Stimulated activated CD4-positive, alpha-beta T cell treated with anti-CD3 and anti-CD28 coated beads, Interleukin-12 subunit alpha, Interleukin-12 subunit beta, amount 100 ng/mL, for 48 hours (primary cell): ENCODE data around the gene ADGRB3.
"Not testable (repeated sequence)": the region's sequence is repeated elsewhere in the genome, so short reads cannot be mapped to it uniquely, and the experiment has no call there.

Experiments
- DNase-seq, 3 donors: peaks; one replicate each; pipeline ENCODE4 v3.0.0-alpha.2; 2020; ENCODE audit warnings: low read depth in 2 of 3, low spot score in 1 of 3

Gene ADGRB3

DNA sequence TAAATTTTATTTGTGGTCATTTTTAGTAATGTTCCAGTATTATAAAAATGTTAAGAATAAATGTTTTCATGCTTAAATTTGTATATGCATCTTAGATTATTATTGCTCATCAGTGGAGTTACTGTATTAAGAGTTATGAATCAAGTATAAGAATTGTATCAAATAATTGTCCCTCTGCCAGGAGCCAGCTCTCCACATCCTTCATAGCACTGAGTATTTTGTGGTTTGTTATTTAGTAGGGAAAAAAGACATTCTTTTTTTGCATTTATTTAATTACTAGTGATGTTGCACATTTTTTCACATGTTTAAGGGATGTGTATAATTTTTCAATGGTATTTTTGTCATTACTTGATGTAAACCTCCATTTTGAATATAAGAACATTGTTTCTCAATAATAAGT lies 102.0 kb downstream of the ADGRB3 start:
- no peak for DNase-seq

DNA sequence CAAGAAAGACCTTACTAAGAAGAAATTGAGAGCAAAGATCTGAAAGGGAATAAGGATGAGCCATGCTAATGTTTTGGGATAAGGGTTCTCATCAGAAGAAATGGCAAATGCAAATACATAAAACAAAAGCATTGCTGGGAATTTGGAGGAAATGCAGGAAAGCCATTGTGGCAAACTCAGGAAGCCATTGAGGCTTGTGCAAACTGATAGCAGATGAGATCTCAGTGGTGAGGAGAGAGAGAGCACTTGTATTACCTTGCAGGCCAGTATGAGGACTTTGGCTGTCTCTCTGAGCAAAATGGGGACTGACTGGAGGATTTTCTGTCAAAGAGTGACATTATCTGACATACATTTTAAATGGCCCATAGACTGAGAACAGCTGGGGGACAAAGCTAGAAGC lies 103.0 kb downstream of the ADGRB3 start:
- DNase-seq, result no peak

DNA sequence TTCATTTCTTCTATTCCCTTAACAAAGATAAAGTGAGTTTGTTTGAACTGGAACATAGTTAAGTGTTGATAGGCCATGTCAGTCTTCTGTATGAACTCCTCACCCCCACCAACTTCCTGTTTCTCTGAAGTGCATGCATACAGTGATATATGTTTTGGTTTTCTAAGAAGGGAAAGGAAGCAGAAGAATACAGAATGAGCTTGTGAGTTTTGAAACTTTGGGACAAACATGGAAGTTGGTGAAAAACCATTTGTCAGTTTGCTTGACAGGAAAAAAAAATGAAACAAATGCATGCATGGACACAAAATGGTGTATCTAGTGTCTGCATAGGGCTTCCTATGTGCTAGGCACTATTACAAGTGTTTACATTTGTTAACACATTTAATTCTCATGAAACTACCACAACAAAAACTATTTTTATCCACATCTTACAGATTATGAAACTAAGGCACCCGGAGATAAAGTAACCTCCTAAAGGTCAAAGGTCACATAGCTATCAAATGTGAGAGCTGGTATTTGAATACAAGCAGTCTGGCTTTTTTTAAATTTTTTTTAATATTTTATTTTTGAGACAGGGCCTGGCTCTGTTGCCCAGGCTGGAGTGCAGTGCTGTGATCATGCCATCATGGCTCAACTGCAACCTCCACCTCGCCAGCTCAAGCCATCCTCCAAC lies 105.9 kb downstream of the ADGRB3 start:
- no peak for DNase-seq

- no peak for DNase-seq
Measured at GRCh38 chr6:68741501-68742386, 106.7 kb downstream of the ADGRB3 start.

DNA sequence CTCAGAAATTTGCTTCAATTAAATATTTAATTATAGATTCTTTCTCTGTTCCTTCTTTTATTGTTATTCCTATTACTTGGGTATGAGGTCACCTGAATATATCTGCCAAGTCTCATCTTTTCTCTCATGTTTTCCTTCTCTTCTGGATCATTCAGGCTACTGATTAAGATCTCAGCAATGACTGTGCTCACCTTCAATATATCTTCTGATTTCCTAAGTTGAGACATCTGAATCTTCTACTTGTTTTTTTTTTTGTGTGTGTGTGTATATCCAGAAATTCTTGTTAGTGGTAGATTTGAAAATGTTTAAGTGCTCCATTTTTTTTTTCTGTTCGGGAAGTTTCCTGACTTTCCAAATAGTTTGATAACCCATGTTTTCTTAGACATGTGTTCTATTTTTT lies 108.0 kb downstream of the ADGRB3 start:
- no peak for DNase-seq

DNA sequence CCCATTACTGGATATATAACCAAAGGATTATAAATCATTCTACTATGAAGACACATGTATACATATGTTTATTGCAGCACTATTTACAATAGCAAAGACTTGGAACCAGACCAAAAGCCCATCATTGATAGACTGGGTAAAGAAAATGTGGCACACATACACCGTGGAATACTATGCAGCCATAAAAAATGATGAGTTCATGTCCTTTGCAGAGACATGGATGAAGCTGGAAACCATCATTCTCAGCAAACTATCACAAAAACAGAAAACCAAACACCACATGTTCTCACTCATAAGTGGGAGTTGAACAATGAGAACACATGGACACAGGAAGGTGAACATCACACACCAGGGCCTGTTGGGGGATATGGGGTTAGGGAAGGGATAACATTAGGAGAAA lies 109.3 kb downstream of the ADGRB3 start:
- not testable (repeated sequence) for DNase-seq

DNA sequence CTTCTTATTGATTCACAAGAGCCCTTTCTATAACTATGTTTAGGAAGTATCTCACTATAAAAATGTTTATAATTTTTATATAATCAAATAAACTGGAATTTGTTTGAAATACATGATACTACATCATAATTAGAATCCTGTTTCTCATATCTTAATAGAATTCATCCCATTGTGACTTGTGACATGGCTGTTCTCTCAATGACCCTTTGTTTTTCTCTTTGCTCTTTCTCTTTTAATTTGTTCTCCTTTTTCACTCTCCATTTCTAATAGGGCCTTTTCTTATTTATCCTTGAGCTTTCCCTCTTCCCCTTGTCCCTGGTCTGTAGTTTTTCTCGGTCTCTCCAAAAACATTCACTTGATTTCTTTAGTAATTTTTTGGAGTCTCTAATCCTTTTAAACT lies 111.3 kb downstream of the ADGRB3 start:
- DNase-seq, result no peak

DNA sequence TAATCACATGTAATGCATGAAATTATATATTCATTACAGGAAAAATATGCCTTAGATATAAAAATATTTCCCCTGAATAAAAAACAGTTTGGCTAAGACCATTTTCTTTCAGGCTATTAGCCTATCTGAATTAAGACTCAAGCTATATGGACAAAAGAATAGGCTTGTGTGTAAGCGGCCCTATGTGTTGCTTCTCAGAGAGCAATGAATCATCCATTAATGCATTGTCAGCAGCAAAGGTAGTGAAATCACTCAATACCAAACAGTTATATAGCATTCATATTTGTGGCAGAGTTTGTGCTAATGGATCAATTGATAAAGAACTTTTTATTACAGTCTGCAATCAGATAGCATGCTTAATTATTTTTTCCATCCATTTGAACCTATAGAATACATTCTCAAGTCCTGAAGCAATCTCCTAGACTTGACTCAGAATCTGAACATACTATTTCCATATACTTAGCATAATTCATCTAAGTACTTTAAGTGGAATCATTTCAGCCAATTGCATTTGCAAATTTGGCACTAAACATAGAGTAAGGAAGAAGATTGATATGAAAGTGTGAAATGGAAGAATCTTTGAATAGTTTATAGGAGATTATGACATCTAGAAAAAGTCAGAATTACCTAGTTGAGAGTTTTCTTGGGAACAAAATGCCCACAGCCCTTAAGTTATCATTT lies 112.2 kb downstream of the ADGRB3 start:
- no peak for DNase-seq

DNA sequence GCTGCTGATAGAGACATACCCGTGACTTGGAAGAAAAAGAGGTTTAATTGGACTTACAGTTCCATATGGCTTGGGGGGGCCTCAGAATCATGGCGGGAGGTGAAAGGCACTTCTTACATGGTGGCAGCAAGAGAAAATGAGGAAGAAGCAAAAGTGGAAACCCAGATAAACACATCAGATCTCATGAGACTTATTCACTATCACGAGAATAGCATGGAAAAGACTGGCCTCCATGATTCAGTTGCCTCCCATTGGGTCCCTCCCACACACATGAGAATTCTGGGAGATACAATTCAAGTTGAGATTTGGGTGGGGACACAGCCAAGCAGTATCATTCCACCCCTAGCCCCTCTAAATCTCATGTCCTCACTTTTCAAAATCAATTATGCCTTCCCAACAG lies 112.8 kb downstream of the ADGRB3 start:
- not testable (repeated sequence) for DNase-seq

DNA sequence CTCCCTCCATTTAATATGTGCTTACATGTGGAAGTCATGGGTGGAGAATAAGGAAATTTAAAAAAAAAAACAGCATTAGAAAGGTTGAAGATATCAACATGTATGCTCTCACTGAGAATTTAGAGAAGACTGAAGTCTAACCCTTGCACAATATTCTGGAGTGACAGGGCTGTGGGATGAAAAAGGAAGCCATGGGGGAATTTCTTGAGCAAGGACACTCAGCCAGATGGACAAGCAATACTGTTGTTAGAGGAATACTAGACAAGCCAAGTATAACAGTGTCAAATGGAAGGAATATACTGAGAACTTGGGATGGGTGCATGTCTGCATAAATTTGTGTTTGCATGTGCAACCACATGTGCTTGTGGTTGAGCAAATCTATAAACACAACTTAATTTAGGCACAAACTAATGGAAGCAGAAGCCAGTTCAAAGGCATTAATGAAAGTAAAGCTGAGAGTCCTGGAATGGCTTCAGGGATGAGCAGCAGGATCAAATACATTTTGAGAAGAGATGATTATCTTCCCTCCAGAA lies 119.7 kb downstream of the ADGRB3 start:
- DNase-seq, result no peak

DNA sequence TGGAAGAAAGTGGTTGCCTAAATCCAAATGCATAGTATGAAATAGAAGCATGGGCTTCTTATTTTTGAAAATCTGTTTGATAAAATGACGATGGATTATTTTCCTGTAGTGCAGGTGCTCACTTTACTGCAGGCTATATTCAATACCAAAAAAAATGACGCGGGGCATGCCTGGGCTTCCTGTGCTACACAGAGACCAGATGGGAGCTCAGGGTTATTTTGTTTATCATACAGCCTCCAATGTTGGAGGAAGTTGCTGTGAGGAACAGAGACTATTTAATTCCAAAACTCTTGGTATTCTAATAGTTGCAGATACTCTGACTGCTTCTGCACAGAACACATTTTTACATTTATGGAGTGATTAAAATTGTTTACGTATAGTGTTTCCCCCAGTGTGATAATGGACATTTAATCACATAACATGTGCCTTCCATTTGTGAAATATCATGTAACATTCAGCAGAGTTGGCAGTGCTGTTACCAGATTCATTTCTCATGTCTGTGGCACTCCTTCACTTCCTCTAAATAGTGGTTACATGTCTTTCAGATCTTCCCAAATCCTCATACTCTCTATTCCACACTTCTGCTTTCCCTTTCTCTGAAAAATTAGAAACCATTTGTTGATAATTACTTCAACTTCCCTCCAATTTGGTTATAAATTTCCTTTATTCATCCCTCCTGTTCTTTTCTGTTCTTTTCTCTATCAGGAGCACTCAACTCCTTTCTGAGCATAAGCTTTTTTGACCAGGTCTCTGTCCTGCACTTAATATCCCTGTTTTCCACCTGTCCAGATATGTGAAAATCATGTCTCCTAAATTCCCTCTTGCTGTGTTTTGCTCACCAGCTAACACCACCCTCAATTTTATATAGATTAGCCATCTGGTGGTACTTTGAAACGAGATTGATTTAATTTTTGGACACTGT lies 121.6 kb downstream of the ADGRB3 start:
- DNase-seq, result no peak

GRCh38 chr6:68757821-68758220 lies 122.7 kb downstream of the ADGRB3 start:
- no peak for DNase-seq

GRCh38 chr6:68758559-68758958 lies 123.5 kb downstream of the ADGRB3 start:
- DNase-seq, result no peak

GRCh38 chr6:68760485-68760884 lies 125.4 kb downstream of the ADGRB3 start:
- DNase-seq, result no peak

DNA sequence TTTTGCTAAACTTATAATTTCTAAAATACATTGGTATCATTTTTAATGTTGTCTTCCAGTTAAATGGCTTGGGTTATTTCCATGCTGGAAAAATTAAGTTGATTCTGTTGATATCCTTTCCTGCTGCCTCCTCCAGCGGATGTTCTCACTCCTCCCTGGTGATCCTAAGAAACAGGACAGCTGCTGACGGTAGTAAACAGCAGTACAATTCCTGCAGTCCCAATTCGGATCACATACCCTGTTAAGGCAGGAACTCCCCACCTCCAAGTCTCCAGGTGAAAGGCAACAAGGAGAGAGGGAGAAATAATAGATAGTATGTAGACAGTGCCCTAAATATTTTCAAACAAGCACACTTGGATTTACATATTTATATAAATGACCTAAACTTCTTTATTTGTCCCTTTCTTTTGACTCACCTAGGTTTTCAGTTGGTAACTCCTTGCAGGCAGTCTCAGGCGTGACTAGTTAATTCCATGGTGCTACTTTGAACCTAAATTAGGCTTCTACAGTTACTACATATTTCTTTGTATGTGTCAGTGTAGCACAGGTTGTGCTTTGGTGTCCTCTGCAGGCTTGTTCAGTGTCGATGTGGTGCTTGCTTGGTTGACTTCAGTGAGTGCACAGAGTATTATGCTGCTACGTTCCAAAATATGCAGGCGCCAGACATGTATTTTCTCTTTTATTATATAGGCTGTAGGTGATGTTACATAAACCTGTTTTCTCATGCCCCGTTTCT lies 126.0 kb downstream of the ADGRB3 start:
- no peak for DNase-seq

DNA sequence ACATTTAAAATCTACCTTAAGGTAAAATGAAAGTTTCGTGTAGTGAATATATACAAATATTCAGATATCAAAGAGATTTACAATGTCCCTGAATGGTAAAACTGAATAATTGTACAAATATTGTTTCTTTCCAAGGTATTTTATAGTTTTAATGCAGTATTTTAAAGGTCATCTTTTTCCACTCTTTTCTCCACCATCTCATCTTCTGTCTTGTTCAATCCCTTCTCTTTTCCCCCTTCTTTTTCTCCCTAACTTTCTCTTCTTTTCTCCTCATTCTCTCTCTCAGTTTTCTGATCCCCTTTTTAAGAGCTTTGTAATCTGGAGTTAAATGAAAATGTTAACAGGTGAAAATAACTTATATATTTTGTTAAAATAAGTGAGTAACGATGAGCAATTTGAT lies 126.9 kb downstream of the ADGRB3 start:
- no peak for DNase-seq

DNA sequence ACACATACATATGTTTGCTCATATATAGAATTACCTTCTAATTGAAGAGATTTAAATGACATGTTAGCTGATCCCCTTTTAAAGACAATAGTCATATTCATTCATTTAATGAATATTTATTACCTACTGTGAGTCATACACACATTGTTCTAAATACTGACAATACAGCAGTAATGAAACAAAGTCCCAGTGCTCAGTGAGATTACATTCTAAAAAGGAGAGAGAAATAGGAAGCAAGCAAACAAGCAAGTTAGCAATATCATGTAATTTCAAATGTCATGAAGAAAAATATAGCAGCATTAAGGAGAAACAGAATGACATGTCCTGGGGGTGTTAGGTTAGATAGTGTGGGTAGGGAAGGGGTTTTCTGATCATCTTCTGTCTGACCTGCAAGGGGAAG lies 136.3 kb downstream of the ADGRB3 start:
- no peak for DNase-seq

- DNase-seq, result no peak
Measured at GRCh38 chr6:68774843-68775242, 139.8 kb downstream of the ADGRB3 start.

GRCh38 chr6:68776354-68776753 lies 141.3 kb downstream of the ADGRB3 start:
- DNase-seq, result no peak

- no peak for DNase-seq
Measured at GRCh38 chr6:68777956-68778355, 142.9 kb downstream of the ADGRB3 start.
